OCI-LY7 (cell line): ENCODE measurements around the gene BRICD5.

Experiments used
- EZH2phosphoT487 ChIP-seq: fragments of 200-600 bp; sonication (generic); IDR thresholded peaks from 2 replicates; pipeline ENCODE4 v1.6.1; 2018; ENCODE audit warnings: low read depth, borderline replicate concordance, mild to moderate bottlenecking, mixed run types, antibody characterized with exemption, low read length, moderate library complexity, mixed read lengths
- TF ChIP-seq, protein P1 (sequence below): fragments of 200-600 bp; sonication (generic); conservative IDR thresholded peaks from 2 replicates; pipeline ENCODE4 v1.5.1; 2014; ENCODE audit warnings: mild to moderate bottlenecking, antibody characterized with exemption, low read length, moderate library complexity, mixed read lengths

DNA sequence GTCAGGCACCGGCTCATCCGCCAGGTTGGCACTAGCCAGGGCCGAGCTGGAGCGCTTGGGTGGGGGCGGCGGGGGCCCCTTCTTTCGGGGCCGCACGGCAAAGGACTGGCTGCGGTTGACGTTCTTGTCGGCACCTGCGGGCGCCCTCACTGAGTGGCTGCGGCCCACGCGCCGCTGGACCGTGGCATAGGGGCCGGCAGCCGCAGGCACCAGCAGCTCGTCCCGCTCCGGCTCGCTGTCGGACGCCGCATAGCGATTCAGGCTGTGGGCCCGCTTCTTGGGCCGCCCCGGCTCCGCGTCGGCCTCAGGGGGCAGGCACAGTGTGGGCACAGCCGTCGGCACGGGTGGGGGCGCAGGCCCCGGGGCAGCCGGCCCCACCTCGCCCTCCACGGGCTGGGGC, 30.2 kb downstream of the BRICD5 start:
- TF ChIP-seq, protein P1, sequence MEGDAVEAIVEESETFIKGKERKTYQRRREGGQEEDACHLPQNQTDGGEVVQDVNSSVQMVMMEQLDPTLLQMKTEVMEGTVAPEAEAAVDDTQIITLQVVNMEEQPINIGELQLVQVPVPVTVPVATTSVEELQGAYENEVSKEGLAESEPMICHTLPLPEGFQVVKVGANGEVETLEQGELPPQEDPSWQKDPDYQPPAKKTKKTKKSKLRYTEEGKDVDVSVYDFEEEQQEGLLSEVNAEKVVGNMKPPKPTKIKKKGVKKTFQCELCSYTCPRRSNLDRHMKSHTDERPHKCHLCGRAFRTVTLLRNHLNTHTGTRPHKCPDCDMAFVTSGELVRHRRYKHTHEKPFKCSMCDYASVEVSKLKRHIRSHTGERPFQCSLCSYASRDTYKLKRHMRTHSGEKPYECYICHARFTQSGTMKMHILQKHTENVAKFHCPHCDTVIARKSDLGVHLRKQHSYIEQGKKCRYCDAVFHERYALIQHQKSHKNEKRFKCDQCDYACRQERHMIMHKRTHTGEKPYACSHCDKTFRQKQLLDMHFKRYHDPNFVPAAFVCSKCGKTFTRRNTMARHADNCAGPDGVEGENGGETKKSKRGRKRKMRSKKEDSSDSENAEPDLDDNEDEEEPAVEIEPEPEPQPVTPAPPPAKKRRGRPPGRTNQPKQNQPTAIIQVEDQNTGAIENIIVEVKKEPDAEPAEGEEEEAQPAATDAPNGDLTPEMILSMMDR = no peak
- TF ChIP-seq EZH2phosphoT487 = no peak
